NCI-H82 treated with DMSO at 0.1 percent for 48 hours (cell line): ENCODE measurements around the gene RAB15.
A peak's percentile ranks its signal among the peaks of the same experiment; 100 is the strongest.

Experiments
- DNase-seq: peaks from one replicate; lab custom pipeline; 2025; ENCODE audit not compliant: unreplicated experiment; lab: John Stamatoyannopoulos, UW

Gene RAB15

GRCh38 chr14:64938972-64939816 is 32.9 kb downstream of the RAB15 start:
- no peak for DNase-seq

GRCh38 chr14:64937821-64938193 is 34.3 kb downstream of the RAB15 start:
- no peak for DNase-seq

DNA sequence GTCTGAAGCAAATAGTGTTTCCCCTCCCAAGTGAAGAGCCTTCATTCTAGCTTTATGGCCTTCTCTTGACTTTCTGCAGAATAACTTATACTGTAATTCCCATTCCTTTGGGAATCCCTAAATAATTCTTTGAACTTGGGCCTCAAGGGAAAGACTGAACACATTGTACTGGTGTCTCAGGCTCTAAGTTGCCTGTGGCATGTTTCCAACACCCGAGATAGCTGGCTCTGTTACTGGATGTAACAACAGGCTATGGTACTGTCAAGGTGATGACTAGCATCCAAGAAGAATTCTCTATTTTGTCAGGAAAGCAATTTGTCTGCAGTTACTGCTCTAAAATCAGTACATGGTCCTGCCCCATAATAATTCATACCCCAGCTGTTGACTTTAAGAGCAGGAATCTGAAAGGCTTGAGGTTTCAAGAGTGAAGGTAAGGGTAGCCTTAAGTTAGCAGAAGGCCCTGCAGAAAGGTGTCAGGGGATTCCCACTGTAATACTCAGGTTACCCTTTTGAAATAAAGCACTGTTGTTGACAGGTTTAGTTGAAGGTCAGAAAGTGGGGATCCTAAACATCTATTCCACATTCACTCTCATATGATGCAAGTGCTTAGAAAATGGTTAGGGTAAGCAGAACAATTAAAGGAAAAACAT is 34.8 kb downstream of the RAB15 start:
- no peak for DNase-seq

DNA sequence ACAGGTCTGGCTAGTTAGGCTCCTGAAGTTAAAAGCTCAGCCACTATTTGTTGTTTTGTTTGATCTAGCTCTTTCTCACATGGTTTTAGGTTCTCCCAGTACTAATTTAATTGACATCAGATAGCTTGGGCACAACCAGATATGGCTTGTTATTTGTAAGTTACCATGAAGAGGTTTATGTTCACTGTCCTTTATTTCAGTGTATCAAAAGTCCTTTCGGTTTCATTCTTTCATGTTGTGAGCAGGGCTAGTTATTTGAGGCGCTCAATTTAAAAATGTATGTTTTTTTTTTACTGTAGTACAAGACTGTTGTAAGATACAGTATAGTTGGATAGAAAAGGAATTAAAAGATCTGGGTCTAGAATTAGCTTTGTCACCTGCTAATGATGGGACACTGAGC is 36.6 kb downstream of the RAB15 start:
- DNase-seq, result no peak

- DNase-seq, result no peak
Measured at GRCh38 chr14:64934338-64934929, 37.7 kb downstream of the RAB15 start.

- no peak for DNase-seq
Measured at GRCh38 chr14:64932231-64932630, 39.9 kb downstream of the RAB15 start.

- DNase-seq, result no peak
Measured at GRCh38 chr14:64931123-64931522, 41.0 kb downstream of the RAB15 start.

DNA sequence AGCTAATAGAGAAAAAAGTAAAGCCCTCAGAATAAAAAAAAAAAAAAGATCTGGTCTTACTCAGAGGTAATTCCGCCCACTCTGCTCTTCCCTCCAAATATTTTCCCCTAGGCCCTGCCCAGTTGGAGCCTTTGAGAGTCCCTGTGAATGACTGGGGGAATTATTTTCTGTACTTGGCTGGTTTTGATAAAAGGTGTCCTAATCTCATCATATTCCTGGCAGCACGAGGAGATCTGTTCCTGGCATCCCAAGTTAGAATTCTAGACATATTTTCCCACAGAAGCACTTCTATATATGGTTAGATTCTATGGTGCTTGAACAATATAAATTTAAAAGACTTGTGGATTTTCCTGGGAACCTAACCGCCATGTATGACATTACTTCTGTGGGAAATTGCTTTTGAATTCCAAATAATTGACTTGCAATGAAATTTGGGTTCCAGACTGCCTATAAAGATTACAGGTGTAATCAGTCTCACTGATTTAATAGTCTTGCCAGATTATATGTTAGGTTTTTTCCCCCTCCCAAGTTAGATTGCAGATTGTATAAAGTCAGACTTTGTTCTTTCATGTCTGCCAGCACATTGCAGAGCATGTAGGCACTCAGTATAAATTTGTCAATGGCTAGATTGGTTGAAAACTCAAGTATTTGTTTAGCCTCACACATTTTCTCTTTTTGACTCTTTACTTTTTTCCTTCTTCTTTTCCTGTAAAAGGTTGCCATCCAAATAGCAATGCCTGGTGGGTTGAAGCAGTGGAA is 41.9 kb downstream of the RAB15 start:
- DNase-seq, result no peak

DNA sequence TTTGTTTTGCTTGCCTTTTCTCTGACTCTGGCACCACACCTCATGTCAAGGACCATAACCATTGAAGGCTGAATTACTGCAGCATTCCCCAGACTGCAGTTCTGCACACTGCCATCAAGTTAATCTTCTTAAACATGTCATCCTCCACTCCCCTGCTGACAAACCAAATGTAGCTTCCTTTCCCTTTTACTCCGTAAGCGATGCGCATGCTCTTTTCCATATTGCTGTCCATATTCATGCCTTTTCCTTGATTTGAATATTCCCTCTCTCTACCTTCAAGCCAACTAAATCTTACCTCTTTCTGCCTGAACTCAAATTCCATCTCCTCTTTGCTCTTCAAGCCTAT is 43.1 kb downstream of the RAB15 start:
- no peak for DNase-seq

DNA sequence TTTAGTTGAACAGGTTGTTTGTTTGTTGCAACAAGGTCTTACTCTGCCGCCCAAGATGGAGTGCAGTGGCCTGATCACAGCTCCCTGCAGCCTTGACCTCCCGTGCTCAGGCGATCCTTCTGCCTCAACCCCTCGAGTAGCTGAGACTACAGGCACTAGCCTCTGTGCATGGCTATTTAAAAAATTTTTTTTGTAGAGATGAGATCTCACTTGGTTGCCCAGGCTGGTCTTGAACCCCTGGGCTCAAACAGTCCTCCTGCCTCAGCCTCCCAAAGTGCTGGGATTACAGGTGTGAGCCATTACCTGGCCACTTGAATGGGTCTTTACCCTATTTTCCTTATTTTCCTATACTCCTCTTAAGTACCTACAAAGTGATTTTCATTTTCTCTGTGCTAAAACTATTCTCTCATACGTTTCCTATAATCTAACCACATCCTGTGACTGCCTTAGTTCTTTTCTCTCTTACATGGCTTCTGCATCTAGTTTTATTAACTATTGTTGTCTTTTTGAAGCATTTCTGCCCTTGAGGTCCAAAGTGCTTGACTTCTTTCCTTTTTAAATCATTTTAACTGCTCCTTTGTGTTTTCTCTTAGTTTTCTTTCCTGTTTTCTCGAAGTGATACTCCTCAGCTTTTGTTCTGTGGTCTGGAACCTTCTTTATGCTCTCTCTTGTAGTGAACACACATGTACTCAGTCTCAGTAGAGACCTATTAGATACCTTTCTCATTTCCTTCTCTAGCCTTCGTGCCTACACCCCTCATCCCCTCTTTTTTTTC is 43.7 kb downstream of the RAB15 start:
- no peak for DNase-seq

- DNase-seq, result no peak
Measured at GRCh38 chr14:64927031-64927430, 45.1 kb downstream of the RAB15 start.

- no peak for DNase-seq
Measured at GRCh38 chr14:64926398-64926995, 45.6 kb downstream of the RAB15 start.

- DNase-seq, result no peak
Measured at GRCh38 chr14:64923015-64923414, 49.1 kb downstream of the RAB15 start.

DNA sequence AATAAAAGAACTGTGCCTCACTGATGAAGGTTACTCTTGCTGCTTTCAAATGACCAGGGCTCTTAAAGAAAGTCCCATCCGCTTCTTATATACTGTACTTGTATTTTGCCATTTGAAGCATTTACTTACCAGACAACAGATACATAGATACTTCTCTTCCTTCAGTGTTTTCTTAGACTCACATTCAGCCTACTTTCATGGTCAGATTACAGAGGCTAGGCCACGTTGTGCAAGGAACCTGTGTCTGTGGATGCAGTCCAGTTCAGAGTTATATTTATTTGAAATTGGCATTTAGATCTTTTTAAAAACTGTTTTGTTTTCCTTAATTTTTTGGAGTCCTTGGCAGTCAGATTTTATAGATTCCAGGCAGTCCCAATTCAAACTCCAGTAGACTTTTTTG is 51.7 kb downstream of the RAB15 start:
- DNase-seq, result no peak

DNA sequence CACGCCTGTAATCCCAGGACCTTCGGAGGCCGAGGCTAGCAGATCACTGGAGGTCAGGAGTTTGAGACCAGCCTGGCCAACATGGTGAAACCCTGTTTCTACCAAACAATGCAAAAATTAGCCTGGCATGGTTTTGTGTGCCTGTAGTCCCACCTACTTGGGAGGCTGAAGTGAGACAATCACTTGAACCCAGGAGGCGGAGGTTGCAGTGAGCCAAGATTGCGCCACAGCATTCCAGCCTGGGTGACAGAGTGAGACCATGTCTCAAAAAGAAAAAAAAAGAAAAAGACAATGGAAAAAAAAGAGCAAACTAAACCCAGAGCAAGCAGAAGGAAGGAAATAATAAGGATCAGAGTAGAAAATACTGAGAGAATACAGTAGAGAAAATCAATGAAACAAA is 52.5 kb downstream of the RAB15 start:
- DNase-seq, result no peak

DNA sequence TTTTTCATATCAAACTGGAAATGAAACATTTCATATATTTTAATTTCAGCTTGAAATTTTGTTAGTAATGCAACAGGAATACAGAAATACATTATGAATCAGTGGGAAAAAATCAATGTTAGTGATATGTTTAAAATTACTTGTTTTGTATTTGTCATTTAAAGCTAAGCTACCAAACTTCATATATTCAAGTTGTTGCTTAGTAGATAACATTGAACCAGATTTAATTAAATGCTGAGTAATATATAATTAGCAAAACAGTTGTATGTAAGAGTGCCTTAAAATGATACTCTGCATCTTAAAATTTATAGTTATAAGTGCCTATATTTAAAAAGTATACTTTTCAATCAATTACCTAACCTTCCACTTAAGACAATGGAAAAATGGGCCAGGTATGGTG is 52.9 kb downstream of the RAB15 start:
- no peak for DNase-seq

DNA sequence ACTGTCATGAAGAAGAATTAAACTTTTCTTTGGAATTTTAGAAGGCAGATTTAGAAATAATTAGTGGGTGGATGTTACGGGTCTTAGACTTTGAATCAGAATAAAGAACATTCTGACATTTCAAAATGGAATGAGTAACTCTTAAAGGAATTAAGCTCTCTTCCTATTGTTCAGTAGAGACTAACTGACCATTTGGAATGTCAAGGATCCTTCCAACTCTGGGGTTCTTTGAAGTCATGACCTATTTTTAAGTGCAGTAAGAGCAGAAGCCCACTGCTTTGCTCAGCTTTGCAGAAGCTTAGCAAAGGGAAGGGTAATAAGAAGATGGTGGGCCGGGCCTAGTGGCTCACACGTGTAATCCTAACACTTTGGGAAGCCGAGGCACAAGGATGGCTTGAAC is 53.9 kb downstream of the RAB15 start:
- DNase-seq, result no peak

DNA sequence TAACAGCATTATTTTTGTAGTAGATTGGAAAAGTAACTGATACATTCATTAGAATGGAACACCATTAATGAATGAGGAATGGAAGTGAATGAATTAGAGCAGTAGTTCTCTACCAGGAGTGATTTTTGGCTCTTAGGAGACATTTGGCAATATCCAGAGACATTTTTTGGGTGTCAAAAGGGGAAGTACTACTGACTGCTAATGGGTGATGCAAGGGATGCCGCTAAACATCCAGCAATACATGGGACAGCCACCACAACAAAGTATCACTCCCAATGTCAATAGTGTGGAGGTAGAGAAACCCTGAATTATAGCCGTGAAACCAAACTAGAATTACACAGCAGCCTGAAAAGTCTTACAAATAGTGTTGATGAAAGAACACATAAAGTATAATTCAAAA is 56.3 kb downstream of the RAB15 start:
- DNase-seq, result no peak

- DNase-seq, result no peak
Measured at GRCh38 chr14:64915029-64915424, 57.1 kb downstream of the RAB15 start.

- peak; percentile 94 for DNase-seq
Measured at GRCh38 chr14:64914237-64915028, 57.7 kb downstream of the RAB15 start, which contains the start of gene CHURC1. TSS of gene CHURC1 (plus strand) at chr14:64914455. CDS start at chr14:64914496, 41 bp downstream.
